Uterus (tissue), 2 donors: ENCODE measurements around the gene PFKL.

ENCODE experiments used
- CTCF ChIP-seq, 4 experiments: fragments of 200-600 bp in 2 of 4; fragments of 450-650 bp in 2 of 4; sonication (generic) in 2 of 4; IDR thresholded peaks; one replicate each; pipeline ENCODE4 v1.5.1; 2016 to 2019; ENCODE audit warnings: antibody characterized with exemption in 4 of 4, mild to moderate bottlenecking in 2 of 4, moderate library complexity in 1 of 4
- POLR2A ChIP-seq, 2 donors: fragments of 450-650 bp; IDR thresholded peaks; one replicate each; pipeline ENCODE4 v1.6.1; 2016; ENCODE audit warnings: antibody characterized with exemption in 2 of 2, mild to moderate bottlenecking in 1 of 2, moderate library complexity in 1 of 2

DNA sequence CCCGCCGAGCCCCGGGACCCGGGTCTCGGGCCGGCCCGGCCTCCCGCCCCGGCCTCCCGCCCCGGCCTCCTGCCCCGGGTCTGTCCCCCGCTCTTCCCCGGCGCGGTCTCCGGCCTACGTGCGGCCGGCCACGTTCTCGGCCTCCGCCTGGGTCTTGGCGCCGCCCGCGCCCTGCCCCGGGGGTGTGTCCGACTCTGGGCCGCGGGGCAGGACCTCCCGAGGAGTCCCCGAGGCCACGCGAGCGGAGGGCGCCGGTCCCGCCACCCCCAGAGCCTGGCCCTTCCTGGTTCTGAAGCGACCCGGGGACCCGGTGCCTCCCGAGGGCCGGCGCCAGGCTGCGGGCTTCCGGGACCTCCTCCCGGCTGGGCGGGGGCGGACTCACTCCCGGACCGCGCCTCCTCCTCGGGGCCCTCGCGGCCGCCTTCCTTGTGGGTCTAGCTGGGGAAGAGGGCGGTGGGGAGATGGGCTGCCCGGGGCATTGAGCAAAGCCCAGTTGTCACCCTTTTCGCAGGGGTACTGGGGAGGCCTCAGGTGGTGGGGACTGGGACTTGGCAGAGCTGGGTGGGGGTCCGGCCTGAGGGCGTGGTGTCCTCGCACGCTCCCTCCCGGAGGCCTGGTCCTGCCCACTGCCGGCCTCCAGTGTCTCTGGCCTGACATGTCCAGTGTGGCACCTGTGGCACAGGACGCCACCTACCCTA lies 558 bp downstream of the PFKL start:
- TF ChIP-seq CTCF (IDR thresholded peaks at IDR 0.05) (no peak), POLR2A (IDR thresholded peaks at IDR 0.05) (peak; percentile 30 to 51)
